Natural killer cell (primary cell): ENCODE measurements around the gene LIN52. TPM values are rescaled to one million over a fixed set of nuclear protein-coding genes. Genes with fewer than 3 reads are reported as not detected.

Experiments
- ATAC-seq, 3 donors: fragments of 150-1000 bp in 2 of 3; fragments of 200-7000 bp in 1 of 3; cut with Tn5 transposase; 1 replicate in 1 of 3; 2 replicates in 2 of 3; pipeline ENCODE4 v1.10.0; 2021; ENCODE audit warnings: mild to moderate bottlenecking in 2 of 3, moderate library complexity in 2 of 3
- DNase-seq, 2 donors: peaks; one replicate each; pipeline versions ENCODE4 v3.0.0 to v3.0.0-alpha.2; 2013 to 2021; ENCODE audit warnings: mixed read lengths in 1 of 2
- H3K27ac ChIP-seq: one replicate; pipeline ENCODE4 v1.5.1; 2013; ENCODE audit warnings: mild to moderate bottlenecking, low read length
- H3K27me3 ChIP-seq: one replicate; pipeline ENCODE4 v1.6.1; 2013; ENCODE audit warnings: low read length; ENCODE audit not compliant: control insufficient read depth, insufficient read depth
- H3K36me3 ChIP-seq: one replicate; pipeline ENCODE4 v1.6.1; 2013; ENCODE audit warnings: low read length; ENCODE audit not compliant: control insufficient read depth, insufficient read depth
- H3K4me1 ChIP-seq: one replicate; pipeline ENCODE4 v1.6.1; 2013; ENCODE audit warnings: low read length; ENCODE audit not compliant: control insufficient read depth, insufficient read depth
- H3K4me3 ChIP-seq: one replicate; pipeline ENCODE4 v1.5.1; 2013; ENCODE audit warnings: low read length
- H3K9me3 ChIP-seq: one replicate; pipeline ENCODE4 v1.6.1; 2013; ENCODE audit warnings: low read length; ENCODE audit not compliant: control insufficient read depth, insufficient read depth
- H3K27ac Mint-ChIP-seq, 2 donors: one replicate each; pipeline ENCODE4 v1.8.0; 2022; ENCODE audit warnings: mild to moderate bottlenecking in 2 of 2, mixed read lengths in 2 of 2, moderate library complexity in 1 of 2
- H3K27me3 Mint-ChIP-seq, 2 donors: one replicate each; pipeline ENCODE4 v1.8.0; 2022; ENCODE audit warnings: low read depth in 2 of 2, mixed read lengths in 2 of 2
- H3K36me3 Mint-ChIP-seq: one replicate; pipeline ENCODE4 v1.8.0; 2022; ENCODE audit warnings: mixed read lengths
- H3K4me1 Mint-ChIP-seq, 2 donors: one replicate each; pipeline ENCODE4 v1.8.0; 2022; ENCODE audit warnings: mixed read lengths in 2 of 2
- H3K4me3 Mint-ChIP-seq: one replicate; pipeline ENCODE4 v1.8.0; 2022; ENCODE audit warnings: mild to moderate bottlenecking, moderate library complexity, mixed read lengths
- H3K9me3 Mint-ChIP-seq, 2 donors: one replicate each; pipeline ENCODE4 v1.8.0; 2022; ENCODE audit warnings: mixed read lengths in 2 of 2
- WGBS: methylation state at CpG from one replicate; pipeline ENCODE4 v1.1.7; 2013; ENCODE audit warnings: missing lambda C conversion rate; ENCODE audit not compliant: insufficient coverage; 5-methylcytosine and 5-hydroxymethylcytosine counted together
- intact Hi-C: fragments of 100-400 bp; cut with micrococcal nuclease; formaldehyde crosslinking; loops from one replicate; pipeline ENCODE4 v1.14.2; 2022
- total RNA-seq, 4 donors: library from RNA; stranded (reverse); fragments of 120-200 nt in 1 of 4; gene quantifications; one replicate each; pipeline versions ENCODE4 v1.2.3 to v1.2.4, GENCODE V29; 2013 to 2022
- TF ChIP-seq, protein P1 (sequence below): fragments of 200-600 bp; IDR thresholded peaks from one replicate; pipeline ENCODE4 v1.8.0; 2022; ENCODE audit warnings: antibody characterized with exemption

LIN52 gene
- total RNA-seq, 3 donors from 2014 or later (not counting 1 experiment from before 2014, with no cell fraction given) = 10.6 to 15.0 (median 12.8) TPM

DNA sequence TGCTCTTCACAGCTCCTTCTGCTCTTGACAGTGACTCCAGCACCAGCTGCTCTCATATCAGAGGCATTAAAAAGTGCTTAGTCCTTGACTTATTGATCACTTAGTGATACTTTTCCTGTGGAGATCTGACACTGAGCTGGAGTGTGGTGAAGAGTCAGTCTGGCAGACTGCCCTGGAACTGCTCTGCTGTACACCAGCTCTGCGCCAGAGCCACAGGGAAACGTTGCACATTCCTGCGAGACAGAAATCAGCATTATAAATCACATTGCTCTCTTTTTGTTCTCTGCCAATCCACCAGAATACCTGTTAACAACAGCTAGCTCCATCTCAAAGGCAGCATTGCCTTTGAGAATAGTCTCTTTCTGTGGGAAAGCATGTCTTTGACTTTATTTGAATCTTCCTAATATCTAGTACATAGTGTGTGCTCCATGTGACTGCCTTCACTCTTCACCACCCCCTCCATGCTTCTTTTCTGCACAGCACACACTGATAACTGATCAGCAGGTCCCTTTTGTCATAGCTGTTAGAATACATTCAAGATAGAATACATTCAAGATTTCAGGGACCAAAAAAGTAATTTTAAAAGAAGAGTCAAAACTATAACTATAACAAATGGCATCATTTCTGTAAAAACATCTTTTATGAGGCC lies 106.3 kb downstream of the LIN52 start:
- Mint-ChIP-seq H3K4me1 (no peaks in the 10 kb centered on the region), H3K27me3 (no peaks in the 10 kb centered on the region), H3K27ac (no peak overlapping the region), H3K9me3 (no peaks in the 10 kb centered on the region), H3K36me3 (no peaks in the 10 kb centered on the region), H3K4me3 (no peak overlapping the region)
- intact Hi-C loops = no loop called here
- Histone ChIP-seq H3K4me1 (no peaks in the 10 kb centered on the region), H3K9me3 (no peaks in the 10 kb centered on the region), H3K36me3 (peaks cover 5% of the 10 kb centered on the region), H3K4me3 (no peak overlapping the region), H3K27ac (no peak overlapping the region), H3K27me3 (no peaks in the 10 kb centered on the region)
- 95% methylated on average over 3 of the region's 3 CpGs for WGBS
- TF ChIP-seq, protein P1, sequence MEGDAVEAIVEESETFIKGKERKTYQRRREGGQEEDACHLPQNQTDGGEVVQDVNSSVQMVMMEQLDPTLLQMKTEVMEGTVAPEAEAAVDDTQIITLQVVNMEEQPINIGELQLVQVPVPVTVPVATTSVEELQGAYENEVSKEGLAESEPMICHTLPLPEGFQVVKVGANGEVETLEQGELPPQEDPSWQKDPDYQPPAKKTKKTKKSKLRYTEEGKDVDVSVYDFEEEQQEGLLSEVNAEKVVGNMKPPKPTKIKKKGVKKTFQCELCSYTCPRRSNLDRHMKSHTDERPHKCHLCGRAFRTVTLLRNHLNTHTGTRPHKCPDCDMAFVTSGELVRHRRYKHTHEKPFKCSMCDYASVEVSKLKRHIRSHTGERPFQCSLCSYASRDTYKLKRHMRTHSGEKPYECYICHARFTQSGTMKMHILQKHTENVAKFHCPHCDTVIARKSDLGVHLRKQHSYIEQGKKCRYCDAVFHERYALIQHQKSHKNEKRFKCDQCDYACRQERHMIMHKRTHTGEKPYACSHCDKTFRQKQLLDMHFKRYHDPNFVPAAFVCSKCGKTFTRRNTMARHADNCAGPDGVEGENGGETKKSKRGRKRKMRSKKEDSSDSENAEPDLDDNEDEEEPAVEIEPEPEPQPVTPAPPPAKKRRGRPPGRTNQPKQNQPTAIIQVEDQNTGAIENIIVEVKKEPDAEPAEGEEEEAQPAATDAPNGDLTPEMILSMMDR = no peak
- ATAC-seq (no peak), DNase-seq (no peak)

DNA sequence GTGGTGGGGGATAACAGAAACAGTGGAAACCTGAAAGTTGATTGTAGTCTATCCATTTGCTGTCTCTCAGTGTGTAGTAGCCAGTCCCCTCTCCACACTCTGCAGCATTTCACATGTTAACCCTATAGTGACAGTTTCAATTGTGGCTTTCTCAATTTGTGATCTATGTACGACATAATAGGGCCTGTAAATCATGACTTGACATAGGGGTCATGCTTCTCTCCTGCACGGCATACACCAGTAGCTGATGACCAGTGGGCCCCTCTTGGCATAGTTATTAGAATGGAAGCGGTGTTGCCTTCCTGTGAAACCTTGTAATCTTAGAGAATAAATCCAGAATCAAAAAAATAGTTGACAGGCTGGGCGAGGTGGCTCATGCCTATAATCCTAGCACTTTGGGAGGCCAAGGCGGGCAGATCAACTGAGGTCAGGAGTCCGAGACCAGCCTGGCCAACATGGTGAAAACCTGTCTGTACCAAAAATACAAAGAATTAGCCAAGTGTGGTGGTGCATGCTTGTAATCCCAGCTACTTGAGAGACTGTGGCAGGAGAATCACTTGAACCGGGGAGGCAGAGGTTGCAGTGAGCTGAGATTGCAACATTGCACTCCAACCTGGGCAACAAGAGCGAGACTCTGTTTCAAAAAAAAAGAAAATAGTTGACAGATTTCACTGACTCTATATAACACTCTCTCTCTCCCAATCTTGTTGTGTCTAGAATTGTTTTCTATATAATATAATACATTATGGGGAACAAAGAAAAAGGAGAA lies 109.9 kb downstream of the LIN52 start:
- ATAC-seq = no peak
- Histone ChIP-seq H3K27ac (no peak overlapping the region), H3K27me3 (no peaks in the 10 kb centered on the region), H3K36me3 (peaks cover 10% of the 10 kb centered on the region), H3K4me3 (no peak overlapping the region), H3K4me1 (no peaks in the 10 kb centered on the region), H3K9me3 (no peaks in the 10 kb centered on the region)
- no peak overlapping the region for H3K4me3 Mint-ChIP-seq
- no peak for DNase-seq
- intact Hi-C loops = no loop called here
- WGBS = over 99% methylated on average over 7 of the region's 8 CpGs
- H3K27me3 Mint-ChIP-seq = no peaks in the 10 kb centered on the region
- H3K9me3 Mint-ChIP-seq = no peaks in the 10 kb centered on the region
- H3K27ac Mint-ChIP-seq = no peak overlapping the region
- TF ChIP-seq, protein P1 = no peak
- H3K36me3 Mint-ChIP-seq = peaks cover 11% of the 10 kb centered on the region
- H3K4me1 Mint-ChIP-seq = no peaks in the 10 kb centered on the region

DNA sequence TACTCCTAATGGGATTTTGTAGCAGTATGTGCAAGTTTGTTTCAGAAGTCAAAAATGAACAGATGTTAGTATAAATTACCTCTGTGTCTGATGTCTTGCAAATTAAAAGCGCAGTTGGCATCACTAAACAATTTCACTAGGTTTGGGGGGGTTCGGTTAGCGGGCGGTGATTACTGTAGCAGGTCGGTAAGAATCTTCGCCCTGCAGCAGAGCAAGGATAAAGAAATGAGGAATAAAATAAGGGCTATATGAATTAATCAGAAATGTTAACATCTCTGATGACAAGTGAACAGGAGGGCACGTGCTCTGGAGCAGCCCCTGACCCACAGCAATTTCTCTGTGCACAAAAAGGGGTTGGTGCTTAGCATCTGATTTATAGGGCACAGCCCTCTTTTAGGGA lies 110.9 kb downstream of the LIN52 start:
- intact Hi-C loops = no loop called here
- Histone ChIP-seq H3K27me3 (no peaks in the 10 kb centered on the region), H3K4me1 (no peaks in the 10 kb centered on the region), H3K27ac (no peak overlapping the region), H3K36me3 (peaks cover 13% of the 10 kb centered on the region), H3K9me3 (no peaks in the 10 kb centered on the region), H3K4me3 (no peak overlapping the region)
- no peaks in the 10 kb centered on the region for H3K9me3 Mint-ChIP-seq
- no peak for ATAC-seq
- no peaks in the 10 kb centered on the region for H3K4me1 Mint-ChIP-seq
- peaks cover 12% of the 10 kb centered on the region for H3K36me3 Mint-ChIP-seq
- TF ChIP-seq, protein P1 = no peak
- H3K27me3 Mint-ChIP-seq = no peaks in the 10 kb centered on the region
- DNase-seq = no peak
- no peak overlapping the region for H3K27ac Mint-ChIP-seq
- WGBS = 99% methylated on average over 7 of the region's 7 CpGs
- no peak overlapping the region for H3K4me3 Mint-ChIP-seq
